ENCODE data around the gene MYO3B. TPM values are rescaled to one million over a fixed set of nuclear protein-coding genes. Genes with fewer than 3 reads are reported as not detected.

The MYO3B gene
- total RNA-seq, 4 donors from 2014 or later: 0.09 to 9.1 TPM; not detected in 2

- TF ChIP-seq, protein P1, sequence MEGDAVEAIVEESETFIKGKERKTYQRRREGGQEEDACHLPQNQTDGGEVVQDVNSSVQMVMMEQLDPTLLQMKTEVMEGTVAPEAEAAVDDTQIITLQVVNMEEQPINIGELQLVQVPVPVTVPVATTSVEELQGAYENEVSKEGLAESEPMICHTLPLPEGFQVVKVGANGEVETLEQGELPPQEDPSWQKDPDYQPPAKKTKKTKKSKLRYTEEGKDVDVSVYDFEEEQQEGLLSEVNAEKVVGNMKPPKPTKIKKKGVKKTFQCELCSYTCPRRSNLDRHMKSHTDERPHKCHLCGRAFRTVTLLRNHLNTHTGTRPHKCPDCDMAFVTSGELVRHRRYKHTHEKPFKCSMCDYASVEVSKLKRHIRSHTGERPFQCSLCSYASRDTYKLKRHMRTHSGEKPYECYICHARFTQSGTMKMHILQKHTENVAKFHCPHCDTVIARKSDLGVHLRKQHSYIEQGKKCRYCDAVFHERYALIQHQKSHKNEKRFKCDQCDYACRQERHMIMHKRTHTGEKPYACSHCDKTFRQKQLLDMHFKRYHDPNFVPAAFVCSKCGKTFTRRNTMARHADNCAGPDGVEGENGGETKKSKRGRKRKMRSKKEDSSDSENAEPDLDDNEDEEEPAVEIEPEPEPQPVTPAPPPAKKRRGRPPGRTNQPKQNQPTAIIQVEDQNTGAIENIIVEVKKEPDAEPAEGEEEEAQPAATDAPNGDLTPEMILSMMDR (IDR thresholded peaks at IDR 0.05): no peak
- TF ChIP-seq POLR2A (IDR thresholded peaks at IDR 0.05): no peak
- intact Hi-C loops (cut with DNase I; ENCODE audit: low total_unique reads): no loop called here
- H3K27me3 ChIP-seq: no peaks in the 10 kb centered on the region
Observed at GRCh38 chr2:170229744-170230143, 51.8 kb downstream of the MYO3B start.

GRCh38 chr2:170235860-170236679 lies 58.1 kb downstream of the MYO3B start:
- Histone ChIP-seq H3K9me3 (no peaks in the 10 kb centered on the region), H3K27me3 (no peaks in the 10 kb centered on the region), H3K4me1 (no peaks in the 10 kb centered on the region), H3K4me3 (no peak overlapping the region), H3K36me3 (no peaks in the 10 kb centered on the region), H3K27ac (no peak overlapping the region)
- TF ChIP-seq, protein P1 (IDR thresholded peaks at IDR 0.05): peak; percentile 10 to 50 (median 24)
- no peak for TF ChIP-seq POLR2A (IDR thresholded peaks at IDR 0.05)
- intact Hi-C loops (cut with DNase I; ENCODE audit: low total_unique reads): no loop called here
- DNase-seq: peak in 1 of 2 donors; percentile 20

More at GRCh38 chr2:170229744-170230143, 51.8 kb downstream of the MYO3B start:
- Histone ChIP-seq H3K9me3 (no peaks in the 10 kb centered on the region), H3K36me3 (no peaks in the 10 kb centered on the region), H3K4me1 (no peaks in the 10 kb centered on the region), H3K4me3 (no peak overlapping the region), H3K27ac (no peak overlapping the region)
- DNase-seq: no peak

- Histone ChIP-seq H3K4me3 (no peak overlapping the region), H3K27ac (no peak overlapping the region), H3K27me3 (no peaks in the 10 kb centered on the region), H3K9me3 (no peaks in the 10 kb centered on the region), H3K36me3 (no peaks in the 10 kb centered on the region), H3K4me1 (no peaks in the 10 kb centered on the region)
- no peak for DNase-seq
- intact Hi-C loops (cut with DNase I; ENCODE audit: low total_unique reads): no loop called here
- TF ChIP-seq, protein P1 (IDR thresholded peaks at IDR 0.05): no peak
- no peak for TF ChIP-seq POLR2A (IDR thresholded peaks at IDR 0.05)
Observed at GRCh38 chr2:170236680-170237047, 58.7 kb downstream of the MYO3B start.

DNA sequence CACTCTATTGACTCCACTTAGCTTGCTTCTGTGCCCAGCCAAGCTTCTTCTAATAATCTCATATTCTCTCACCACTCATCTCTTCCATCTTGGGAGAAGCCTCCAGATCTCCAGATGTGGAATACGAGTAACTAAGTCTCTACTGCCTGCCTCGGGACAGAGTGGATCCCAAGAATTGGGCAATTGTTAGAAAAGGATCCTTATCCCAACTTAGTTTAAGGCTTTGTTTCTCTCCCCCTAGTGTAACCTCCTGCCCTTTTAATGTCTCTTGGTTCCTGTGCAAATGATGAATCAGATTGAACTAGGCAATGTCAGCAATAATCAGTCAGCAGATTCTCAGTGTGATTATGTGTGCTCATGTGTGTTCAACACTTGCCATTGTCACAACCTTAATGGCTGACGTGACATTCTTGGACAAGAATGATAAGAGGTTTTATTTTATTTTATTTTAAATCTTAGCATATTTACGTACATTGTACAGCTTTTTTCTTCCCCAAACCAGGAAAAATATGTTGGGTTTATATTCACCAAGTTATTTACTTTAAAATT lies 59.7 kb downstream of the MYO3B start:
- Histone ChIP-seq H3K9me3 (no peaks in the 10 kb centered on the region), H3K27ac (no peak overlapping the region), H3K4me3 (no peak overlapping the region), H3K36me3 (no peaks in the 10 kb centered on the region), H3K27me3 (no peaks in the 10 kb centered on the region), H3K4me1 (no peaks in the 10 kb centered on the region)
- intact Hi-C loops (cut with DNase I; ENCODE audit: low total_unique reads): no loop called here
- TF ChIP-seq, protein P1 (IDR thresholded peaks at IDR 0.05): no peak
- no peak for TF ChIP-seq POLR2A (IDR thresholded peaks at IDR 0.05)
- no peak for DNase-seq

- TF ChIP-seq POLR2A (IDR thresholded peaks at IDR 0.05): no peak
- TF ChIP-seq, protein P1 (IDR thresholded peaks at IDR 0.05): no peak
- no peak overlapping the region for H3K27ac ChIP-seq
- no peaks in the 10 kb centered on the region for H3K27me3 ChIP-seq
- H3K4me3 ChIP-seq: no peak overlapping the region
- intact Hi-C loops (cut with DNase I; ENCODE audit: low total_unique reads): no loop called here
- H3K9me3 ChIP-seq: no peaks in the 10 kb centered on the region
- no peaks in the 10 kb centered on the region for H3K36me3 ChIP-seq
- DNase-seq: no peak
- H3K4me1 ChIP-seq: no peaks in the 10 kb centered on the region
Observed at GRCh38 chr2:170238776-170239175, 60.8 kb downstream of the MYO3B start.

Measured in uterus (tissue), 4 donors.